ENCODE measurements around the gene ZNF764.
"Not testable (repeated sequence)": the region's sequence is repeated elsewhere in the genome, so short reads cannot be mapped to it uniquely, and the experiment has no call there.

ZNF764 gene

GRCh38 chr16:30557957-30558788 lies at the start of gene ZNF764:
Gene ZNF764, minus strand, starts transcription at chr16:30558374. Its CDS starts 192 bp downstream, at chr16:30558182.
- DNase-seq = peak; percentile 97

GRCh38 chr16:30606004-30606403 lies 47.8 kb upstream of the ZNF764 start:
- no peak for DNase-seq

- DNase-seq = no peak
These were observed 47.0 kb upstream of the ZNF764 start for GRCh38 chr16:30605158-30605557.

- no peak for DNase-seq
These were observed 46.3 kb upstream of the ZNF764 start for GRCh38 chr16:30604316-30604947.

DNA sequence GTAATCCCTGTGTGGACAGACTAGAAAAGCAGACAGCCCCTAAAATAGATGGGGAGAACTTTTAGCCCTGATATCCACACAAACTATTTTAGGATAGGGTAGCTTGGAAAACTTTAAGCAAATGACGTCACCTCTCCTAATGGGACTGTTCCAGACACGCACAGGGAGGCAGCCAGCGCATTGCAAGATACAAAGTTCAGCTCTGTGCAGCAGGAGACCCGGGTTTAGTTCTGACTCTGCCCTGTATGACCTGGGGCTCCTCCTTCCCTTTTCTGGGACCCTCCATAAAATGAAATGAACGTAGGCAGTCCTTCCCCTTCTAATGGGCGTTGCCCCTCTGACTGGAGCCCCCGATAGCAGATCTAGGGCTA lies 45.8 kb upstream of the ZNF764 start:
- no peak for DNase-seq

- no peak for DNase-seq
These were observed 44.6 kb upstream of the ZNF764 start for GRCh38 chr16:30602616-30603277.

- DNase-seq = no peak
These were observed 43.8 kb upstream of the ZNF764 start for GRCh38 chr16:30601966-30602365.

GRCh38 chr16:30600929-30601328 lies 42.8 kb upstream of the ZNF764 start:
- no peak for DNase-seq

- DNase-seq = no peak
These were observed 42.0 kb upstream of the ZNF764 start for GRCh38 chr16:30600215-30600614.

GRCh38 chr16:30592871-30593270 lies 34.7 kb upstream of the ZNF764 start:
- no peak for DNase-seq

GRCh38 chr16:30590869-30591268 lies 32.7 kb upstream of the ZNF764 start:
- DNase-seq = not testable (repeated sequence)

DNA sequence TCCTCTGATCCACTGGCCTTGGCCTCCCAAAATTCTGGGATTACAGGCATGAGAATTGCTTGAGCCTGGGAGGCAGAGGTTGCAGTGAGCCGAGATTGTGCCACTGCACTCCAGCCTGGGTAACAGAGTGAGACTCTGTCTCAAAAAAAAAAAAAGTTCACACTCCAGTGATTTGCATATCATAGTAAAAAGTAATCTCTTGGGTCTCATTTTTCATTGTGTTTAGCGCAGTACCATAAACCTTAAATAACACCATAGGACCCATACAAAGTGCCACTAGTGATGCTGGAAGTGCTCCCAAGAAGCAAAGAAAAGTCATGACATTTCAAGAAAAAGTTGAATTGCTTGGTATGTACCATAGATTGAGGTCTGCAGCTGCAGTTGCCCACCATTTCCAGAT lies 31.4 kb upstream of the ZNF764 start:
- not testable (repeated sequence) for DNase-seq

DNA sequence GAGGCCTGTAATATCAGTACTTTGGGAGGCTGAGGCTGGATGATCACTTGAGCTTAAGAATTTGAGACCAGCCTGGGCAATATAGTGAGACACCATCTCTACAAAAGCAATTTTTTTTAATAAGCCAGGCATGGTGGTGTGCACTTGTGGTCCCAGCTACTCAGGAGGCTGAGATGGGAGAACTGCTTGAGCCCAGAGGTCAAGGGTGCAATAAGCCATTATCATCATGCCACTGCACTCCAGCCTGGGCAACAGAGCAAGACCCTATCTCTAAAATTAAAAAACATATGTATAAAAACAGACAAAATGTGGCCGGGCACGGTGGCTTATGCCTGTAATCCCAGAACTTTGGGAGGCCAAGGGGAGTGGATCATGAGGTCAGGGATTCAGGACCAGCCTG lies 30.5 kb upstream of the ZNF764 start:
- DNase-seq = no peak

DNA sequence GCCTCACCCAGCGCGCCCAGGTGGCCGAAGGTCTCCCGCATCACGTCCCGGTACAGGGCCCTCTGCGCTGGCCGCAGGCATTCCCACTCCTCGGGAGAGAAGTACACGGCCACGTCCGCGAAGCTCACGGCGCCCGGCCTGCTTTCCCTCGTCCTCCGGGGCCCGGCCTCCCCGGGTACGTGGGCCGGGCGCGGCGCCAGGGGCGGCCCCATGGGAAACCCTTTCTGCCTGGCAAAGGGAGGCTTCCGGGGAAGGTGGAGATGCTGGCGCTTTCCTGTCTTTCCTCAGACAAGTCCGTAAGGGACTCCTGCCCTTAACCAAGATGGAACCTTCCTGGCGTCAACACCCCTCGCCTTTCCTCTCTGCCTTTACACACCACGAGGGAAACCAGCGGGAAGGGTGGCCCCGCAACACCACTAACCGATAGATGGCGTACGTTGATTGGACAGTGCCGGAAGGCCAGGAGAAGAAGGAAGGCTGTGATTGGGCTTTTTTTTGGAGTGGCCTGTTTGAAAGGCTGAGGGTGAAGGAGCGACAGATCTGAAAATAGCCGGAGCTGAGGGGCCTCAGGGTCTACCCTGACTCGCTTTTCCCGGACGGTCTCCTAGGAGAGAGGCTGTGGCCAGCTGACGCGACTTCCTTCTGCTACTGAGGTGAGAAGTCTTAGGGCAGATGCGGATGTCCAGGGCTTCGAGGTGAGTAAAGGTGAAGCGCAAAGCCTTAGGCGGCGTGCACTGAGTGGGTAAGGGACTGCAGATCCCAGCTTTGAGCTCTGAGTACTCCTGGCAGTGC lies 27.4 kb upstream of the ZNF764 start, which contains the start of gene ZNF785:
Gene ZNF785, minus strand, starts transcription at position 298 of the 792 bp plus-strand sequence. Its CDS starts 86 bp downstream, at position 212.
- DNase-seq = peak; percentile 93

DNA sequence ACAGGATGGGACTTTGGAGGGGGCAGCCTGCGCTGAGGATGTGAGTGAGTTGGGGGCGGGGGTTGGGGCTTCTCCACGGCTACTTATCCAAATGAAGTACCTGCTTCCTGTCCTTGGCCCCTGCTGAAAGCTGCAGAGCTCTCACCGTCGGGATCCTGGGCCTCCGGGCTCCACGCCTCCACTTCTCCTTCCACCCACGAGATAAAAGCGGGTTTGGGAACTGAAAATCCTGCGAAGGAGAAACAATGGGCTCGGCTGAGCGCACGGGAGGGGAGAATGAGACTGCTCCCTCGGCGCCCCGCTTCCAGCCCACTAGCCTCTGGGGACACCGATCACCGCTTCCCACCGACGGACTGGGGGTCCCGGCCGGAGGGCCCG lies 26.8 kb upstream of the ZNF764 start:
- DNase-seq = no peak

DNA sequence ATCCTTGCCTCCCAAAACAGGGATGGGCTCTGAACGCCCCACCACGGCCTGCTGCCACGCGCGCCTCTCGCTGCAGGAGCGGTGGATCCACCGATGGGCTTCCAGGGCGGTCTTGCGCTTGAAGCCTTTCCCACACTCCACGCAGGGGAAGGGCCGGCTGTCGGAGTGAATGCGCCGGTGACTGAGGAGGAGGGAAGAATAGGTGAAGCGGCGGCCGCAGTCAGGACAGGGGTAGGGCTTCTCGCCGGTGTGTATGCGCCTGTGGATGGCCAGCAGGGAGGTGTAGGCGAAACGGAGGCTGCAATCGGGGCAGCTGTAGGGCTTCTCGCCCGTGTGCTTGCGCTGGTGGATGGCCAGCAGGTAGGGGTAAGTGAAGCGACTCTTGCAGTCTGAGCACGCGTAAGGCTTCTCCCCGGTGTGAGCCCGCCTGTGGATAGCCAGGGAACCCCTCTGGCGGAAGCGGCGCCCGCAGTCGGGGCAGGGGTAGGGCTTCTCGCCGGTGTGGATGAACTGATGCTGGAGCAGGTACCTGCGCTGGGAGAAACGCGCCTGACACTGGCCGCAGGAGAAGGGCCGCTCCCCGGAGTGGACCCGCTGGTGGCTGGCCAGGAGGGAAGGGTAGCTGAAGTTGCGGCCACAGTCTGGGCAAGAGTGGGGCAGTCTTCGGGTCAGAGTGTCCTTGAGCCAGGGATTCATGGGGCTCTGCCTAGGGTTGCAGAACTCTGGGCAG lies 24.6 kb upstream of the ZNF764 start:
- DNase-seq = no peak

DNA sequence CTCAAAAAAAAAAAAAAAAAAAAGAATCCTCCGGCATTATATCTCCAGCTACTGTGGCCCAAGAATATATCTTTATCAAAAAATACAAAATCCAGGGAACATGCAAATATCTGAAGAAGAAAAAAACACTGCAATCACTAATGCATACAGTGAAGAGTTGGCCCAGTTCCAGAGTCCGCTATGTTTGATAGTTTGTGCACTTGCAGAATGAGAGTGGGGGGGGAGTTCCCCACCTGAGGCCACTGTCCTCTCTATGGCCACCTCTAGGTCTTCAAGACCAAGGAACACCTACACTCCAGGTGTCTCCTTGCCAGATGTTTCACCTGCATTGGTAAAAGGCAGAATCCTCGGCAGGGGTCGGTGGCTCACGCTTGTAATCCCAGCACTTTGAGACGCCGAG lies 23.3 kb upstream of the ZNF764 start:
- no peak for DNase-seq

DNA sequence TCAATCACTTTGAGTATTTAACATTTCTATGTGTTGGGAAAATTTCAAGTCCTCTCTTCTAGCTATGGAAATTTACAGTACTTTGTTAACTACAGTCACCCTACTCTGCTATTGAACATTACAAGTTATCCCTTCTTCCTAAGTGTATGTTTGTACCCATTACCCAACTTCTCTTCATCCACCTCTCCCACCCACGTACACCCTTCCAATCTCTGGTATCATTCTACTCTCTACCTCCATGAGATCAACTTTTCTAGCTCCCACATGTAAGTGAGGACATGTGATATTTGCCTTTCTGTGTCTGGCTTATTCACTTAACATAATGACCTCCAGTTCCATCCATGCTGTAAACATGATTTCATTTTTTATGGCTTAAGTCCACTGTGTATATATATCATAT lies 16.5 kb upstream of the ZNF764 start:
- DNase-seq = no peak

DNA sequence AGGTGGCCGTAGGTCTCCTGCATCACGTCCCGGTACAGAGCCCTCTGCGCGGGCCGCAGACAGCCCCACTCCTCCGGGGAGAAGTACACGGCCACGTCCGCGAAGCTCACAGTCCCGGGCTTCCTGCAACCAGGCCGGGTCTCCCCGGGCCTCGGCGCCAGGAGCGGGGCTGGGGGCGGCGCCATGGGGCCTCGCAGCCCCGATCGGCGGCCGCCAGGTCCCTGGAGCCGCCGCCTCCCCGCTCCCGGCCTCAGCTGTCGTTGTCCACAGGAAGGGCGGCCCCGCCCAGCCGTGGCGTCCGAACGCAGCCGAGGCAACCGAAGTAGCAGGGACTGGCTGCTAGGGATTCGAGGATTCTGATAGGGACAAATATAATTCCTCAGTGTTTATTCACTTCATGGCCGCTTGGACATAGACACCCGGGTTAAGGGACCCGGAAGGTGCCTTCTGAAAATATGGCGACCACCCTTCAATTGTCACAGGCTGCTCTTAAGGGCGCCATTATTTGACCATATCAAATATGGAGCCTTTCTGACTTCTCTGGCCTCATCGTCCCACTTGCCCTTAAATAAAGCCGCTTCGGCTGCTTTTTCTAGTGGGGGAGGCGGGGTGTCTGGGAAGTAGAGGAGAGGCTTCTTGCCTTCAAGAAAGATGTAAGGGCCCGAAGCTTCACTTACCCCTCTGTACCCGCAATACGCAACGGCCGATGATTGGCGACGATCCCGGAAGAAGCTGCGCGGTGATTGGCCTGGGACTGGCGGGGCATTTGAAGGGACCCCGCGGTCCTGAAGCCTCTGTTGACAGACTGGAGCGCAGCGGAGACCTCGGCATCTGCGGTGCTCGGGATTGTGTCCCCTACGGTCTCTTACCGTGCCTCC lies 13.5 kb upstream of the ZNF764 start, which contains the start of gene ZNF688:
Gene ZNF688, minus strand, starts transcription at position 270 of the 878 bp plus-strand sequence. Its CDS starts 85 bp downstream, at position 185.
- peak; percentile 95 for DNase-seq

DNA sequence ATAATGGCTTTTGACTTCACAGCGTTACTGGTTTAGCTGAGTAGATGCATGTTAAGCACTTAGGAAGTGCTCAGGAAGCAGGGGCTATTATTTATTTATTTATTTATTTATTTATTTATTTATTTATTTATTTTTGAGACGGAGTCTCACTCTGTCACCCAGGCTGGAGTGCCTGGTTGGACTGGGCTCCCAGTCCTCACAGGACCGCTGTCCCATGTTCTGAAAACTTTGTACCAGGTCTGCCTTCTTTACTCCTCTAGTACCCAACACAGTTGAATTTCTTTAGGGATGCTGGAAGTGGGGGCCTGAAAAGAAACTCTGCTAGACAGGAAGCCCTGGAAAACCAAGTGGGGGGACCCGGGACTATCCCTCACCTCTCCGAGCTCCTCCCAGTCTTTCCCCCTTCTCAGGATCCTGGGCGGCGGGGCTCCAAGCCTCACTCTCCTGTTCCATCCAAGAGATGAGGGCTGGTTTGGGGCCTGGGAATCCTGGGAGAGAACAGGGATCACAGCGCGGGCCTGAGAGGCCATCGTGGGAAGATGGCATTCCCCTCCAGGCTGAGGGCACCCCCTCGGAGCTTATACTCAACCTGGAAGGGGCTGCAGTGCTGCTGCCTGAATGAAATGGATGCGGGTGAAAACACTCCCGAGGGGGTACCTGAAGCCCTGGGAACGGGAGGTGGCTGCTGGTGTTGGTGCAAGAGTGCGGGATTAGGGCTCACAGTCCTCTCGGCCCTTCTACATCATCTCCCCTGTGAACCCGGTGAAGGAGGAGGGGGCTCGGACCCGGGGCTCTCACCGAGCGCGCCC lies 12.7 kb upstream of the ZNF764 start:
- DNase-seq = no peak

All from activated naive CD4-positive, alpha-beta T cell treated with Interleukin-2 at 50 U/mL for 16 hours (primary cell).